Left colon (tissue), 2 donors: ENCODE data around the gene LARGE1. TPM values are rescaled to one million over a fixed set of nuclear protein-coding genes. Genes with fewer than 3 reads are reported as not detected.
A peak's percentile ranks its signal among the peaks of the same experiment; 100 is the strongest.

Experiments
- ATAC-seq: fragments of 200-7000 bp; cut with Tn5 transposase; one replicate; pipeline ENCODE4 v1.9.1; 2020; ENCODE audit warnings: mild to moderate bottlenecking, moderate library complexity
- DNase-seq, 2 donors: peaks; one replicate each; pipeline ENCODE4 v3.0.0-alpha.2; 2020
- intact Hi-C, 2 donors: fragments of 100-400 bp; cut with DNase I in 1 of 2; cut with micrococcal nuclease in 1 of 2; formaldehyde crosslinking; loops; one replicate each; pipeline versions ENCODE4 v1.11.2 to v1.14.0; 2022; cut with DNase I, micrococcal nuclease
- total RNA-seq, 2 donors: library from RNA; stranded (reverse); fragmentation: NEBNext Ultra II Directional; extraction: Animal tissue kit (Norgen Biotek cat#: 25700); gene quantifications; one replicate each; pipeline ENCODE4 v1.2.1, GENCODE V29; 2021
- donor health status: DM: no; HTN: no; CAD: no.
- donor health status: DM: yes; HTN: yes; CAD: no.

The LARGE1 gene
- total RNA-seq, 2 donors from 2014 or later: 51.6 to 69.6 TPM

- intact Hi-C loops: no loop called here
- ATAC-seq: no peak
Measured at GRCh38 chr22:33315954-33316353, 604.3 kb downstream of the LARGE1 start.

GRCh38 chr22:33315117-33315516, 605.2 kb downstream of the LARGE1 start:
- no peak for ATAC-seq
- intact Hi-C loops: no loop called here
- no peak for DNase-seq

More at GRCh38 chr22:33315954-33316353, 604.3 kb downstream of the LARGE1 start:
- no peak for DNase-seq

- intact Hi-C loops: no loop called here
- no peak for DNase-seq
- ATAC-seq: no peak
Measured at GRCh38 chr22:33314316-33314715, 606.0 kb downstream of the LARGE1 start.

- DNase-seq (no peak), ATAC-seq (no peak)
- intact Hi-C loops: loop anchor here in 1 of 2 donors (5.0 to 10.0 kb wide), 2 partner anchors 274 to 802 kb away; no protein-coding TSS in a partner anchor
Measured at GRCh38 chr22:33303099-33303498, 617.2 kb downstream of the LARGE1 start.

- intact Hi-C loops: loop anchor here in 1 of 2 donors (5.0 to 10.0 kb wide), 2 partner anchors 275 to 802 kb away; no protein-coding TSS in a partner anchor
Measured at GRCh38 chr22:33302549-33302948, 617.7 kb downstream of the LARGE1 start.

GRCh38 chr22:33302049-33302545, 618.2 kb downstream of the LARGE1 start:
- intact Hi-C loops: loop anchor here in 1 of 2 donors (5.0 to 10.0 kb wide), 2 partner anchors 275 to 803 kb away; no protein-coding TSS in a partner anchor
- peak; percentile 67 to 89 for DNase-seq
- peak; percentile 98 for ATAC-seq

More at GRCh38 chr22:33302549-33302948, 617.7 kb downstream of the LARGE1 start:
- no peak for DNase-seq
- no peak for ATAC-seq

- no peak for ATAC-seq
- intact Hi-C loops: loop anchor here in 1 of 2 donors (5.0 to 10.0 kb wide), 2 partner anchors 277 to 805 kb away; no protein-coding TSS in a partner anchor
Measured at GRCh38 chr22:33300165-33300564, 620.1 kb downstream of the LARGE1 start.

GRCh38 chr22:33299245-33299956, 620.9 kb downstream of the LARGE1 start:
- ATAC-seq: no peak
- intact Hi-C loops: no loop called here

More at GRCh38 chr22:33300165-33300564, 620.1 kb downstream of the LARGE1 start:
- no peak for DNase-seq

GRCh38 chr22:33296941-33297340, 623.3 kb downstream of the LARGE1 start:
- intact Hi-C loops: no loop called here
- ATAC-seq: no peak
- no peak for DNase-seq

More at GRCh38 chr22:33299245-33299956, 620.9 kb downstream of the LARGE1 start:
- no peak for DNase-seq

- intact Hi-C loops: no loop called here
- ATAC-seq: no peak
- no peak for DNase-seq
Measured at GRCh38 chr22:33288078-33288477, 632.2 kb downstream of the LARGE1 start.

- ATAC-seq: no peak
- intact Hi-C loops: no loop called here
- DNase-seq: no peak
Measured at GRCh38 chr22:33275073-33275443, 645.2 kb downstream of the LARGE1 start.

GRCh38 chr22:33274214-33275072, 645.8 kb downstream of the LARGE1 start:
- ATAC-seq (no peak), DNase-seq (peak in 1 of 2 donors; percentile 22)
- intact Hi-C loops: no loop called here

GRCh38 chr22:33272871-33273270, 647.4 kb downstream of the LARGE1 start:
- intact Hi-C loops: no loop called here
- ATAC-seq (peak; percentile 62), DNase-seq (no peak)

GRCh38 chr22:33272180-33272579, 648.1 kb downstream of the LARGE1 start:
- peak; percentile 65 for ATAC-seq
- intact Hi-C loops: no loop called here
- no peak for DNase-seq

- peak; percentile 51 to 56 for DNase-seq
- intact Hi-C loops: no loop called here
- ATAC-seq: peak; percentile 76
Measured at GRCh38 chr22:33271390-33272161, 648.7 kb downstream of the LARGE1 start.

GRCh38 chr22:33270596-33270995, 649.7 kb downstream of the LARGE1 start:
- ATAC-seq (no peak), DNase-seq (no peak)
- intact Hi-C loops: no loop called here

GRCh38 chr22:33261699-33262098, 658.6 kb downstream of the LARGE1 start:
- intact Hi-C loops: no loop called here
- DNase-seq: no peak
- ATAC-seq: no peak

- intact Hi-C loops: no loop called here
- ATAC-seq (no peak), DNase-seq (no peak)
Measured at GRCh38 chr22:33260498-33260897, 659.8 kb downstream of the LARGE1 start.

GRCh38 chr22:33255791-33256190, 664.5 kb downstream of the LARGE1 start:
- no peak for DNase-seq
- ATAC-seq: no peak
- intact Hi-C loops: no loop called here
